ENCODE results near the gene SFMBT2.

Gene SFMBT2

DNA sequence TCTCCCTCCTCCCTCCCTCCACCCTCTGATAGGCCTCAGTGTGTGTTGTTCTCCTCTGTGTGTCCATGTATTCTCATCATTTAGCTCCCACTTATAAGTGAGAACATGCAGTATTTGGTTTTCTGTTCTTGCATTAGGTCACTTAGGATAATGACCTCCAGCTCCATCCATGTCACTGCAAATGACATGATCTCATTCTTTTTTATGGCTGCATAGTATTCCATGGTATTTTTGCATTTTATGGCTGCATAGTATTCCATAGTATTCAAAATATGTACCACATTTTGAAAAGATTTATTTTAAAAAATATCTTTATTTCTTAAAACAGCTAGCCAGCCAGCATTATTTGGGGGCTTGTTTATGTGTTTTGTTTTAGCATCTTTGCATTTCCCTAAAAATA, 275.6 kb downstream of the SFMBT2 start:
- TF ChIP-seq, protein P1, sequence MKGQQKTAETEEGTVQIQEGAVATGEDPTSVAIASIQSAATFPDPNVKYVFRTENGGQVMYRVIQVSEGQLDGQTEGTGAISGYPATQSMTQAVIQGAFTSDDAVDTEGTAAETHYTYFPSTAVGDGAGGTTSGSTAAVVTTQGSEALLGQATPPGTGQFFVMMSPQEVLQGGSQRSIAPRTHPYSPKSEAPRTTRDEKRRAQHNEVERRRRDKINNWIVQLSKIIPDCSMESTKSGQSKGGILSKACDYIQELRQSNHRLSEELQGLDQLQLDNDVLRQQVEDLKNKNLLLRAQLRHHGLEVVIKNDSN (IDR thresholded peaks at IDR 0.05) = no peak
- TF ChIP-seq ZBTB7A (IDR thresholded peaks at IDR 0.05; ENCODE audit: low read depth) (no peak), RAD21 (IDR thresholded peaks at IDR 0.05; ENCODE audit: low read depth) (no peak), CREB1 (IDR thresholded peaks at IDR 0.05; ENCODE audit: low read depth) (no peak), NFIC (IDR thresholded peaks at IDR 0.05) (no peak), EGR1 (IDR thresholded peaks at IDR 0.05) (no peak), TCF12 (IDR thresholded peaks at IDR 0.05; ENCODE audit: low read depth) (no peak)
- TF ChIP-seq, protein P2, sequence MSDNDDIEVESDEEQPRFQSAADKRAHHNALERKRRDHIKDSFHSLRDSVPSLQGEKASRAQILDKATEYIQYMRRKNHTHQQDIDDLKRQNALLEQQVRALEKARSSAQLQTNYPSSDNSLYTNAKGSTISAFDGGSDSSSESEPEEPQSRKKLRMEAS (IDR thresholded peaks at IDR 0.05) = no peak

GRCh38 chr10:7134448-7134847, 276.4 kb downstream of the SFMBT2 start:
- TF ChIP-seq CREB1 (IDR thresholded peaks at IDR 0.05; ENCODE audit: low read depth) = no peak
- no peak for TF ChIP-seq FOXM1 (IDR thresholded peaks at IDR 0.05; ENCODE audit: borderline replicate concordance, low read depth)
- TF ChIP-seq EP300 (IDR thresholded peaks at IDR 0.05; ENCODE audit: borderline replicate concordance) = no peak
- TF ChIP-seq YY1 (IDR thresholded peaks at IDR 0.05; ENCODE audit: low read depth) = no peak
- TF ChIP-seq NFIC (IDR thresholded peaks at IDR 0.05) = no peak

GRCh38 chr10:7133958-7134357, 276.9 kb downstream of the SFMBT2 start:
- no peak for TF ChIP-seq EGR1 (IDR thresholded peaks at IDR 0.05)
- TF ChIP-seq ZBTB7A (IDR thresholded peaks at IDR 0.05; ENCODE audit: low read depth) = no peak
- no peak for TF ChIP-seq CEBPB (IDR thresholded peaks at IDR 0.05)
- TF ChIP-seq FOXM1 (IDR thresholded peaks at IDR 0.05; ENCODE audit: borderline replicate concordance, low read depth) = no peak
- TF ChIP-seq YY1 (IDR thresholded peaks at IDR 0.05; ENCODE audit: low read depth) = no peak

- TF ChIP-seq TAF1 (IDR thresholded peaks at IDR 0.05; ENCODE audit: low read depth) (no peak), CEBPB (IDR thresholded peaks at IDR 0.05) (no peak), EGR1 (IDR thresholded peaks at IDR 0.05) (no peak), CREB1 (IDR thresholded peaks at IDR 0.05; ENCODE audit: low read depth) (no peak), FOXM1 (IDR thresholded peaks at IDR 0.05; ENCODE audit: borderline replicate concordance, low read depth) (no peak), NFIC (IDR thresholded peaks at IDR 0.05) (no peak), EP300 (IDR thresholded peaks at IDR 0.05; ENCODE audit: borderline replicate concordance) (no peak), YY1 (IDR thresholded peaks at IDR 0.05; ENCODE audit: low read depth) (no peak), TEAD4 (IDR thresholded peaks at IDR 0.05) (no peak), TCF12 (IDR thresholded peaks at IDR 0.05; ENCODE audit: low read depth) (no peak), ZBTB7A (IDR thresholded peaks at IDR 0.05; ENCODE audit: low read depth) (no peak), RAD21 (IDR thresholded peaks at IDR 0.05; ENCODE audit: low read depth) (no peak), REST (IDR thresholded peaks at IDR 0.05; ENCODE audit: low read depth) (no peak)
- TF ChIP-seq, protein P1 (IDR thresholded peaks at IDR 0.05) = no peak
- TF ChIP-seq, protein P2 (IDR thresholded peaks at IDR 0.05) = no peak
Observed at GRCh38 chr10:7133278-7133677, 277.6 kb downstream of the SFMBT2 start.

DNA sequence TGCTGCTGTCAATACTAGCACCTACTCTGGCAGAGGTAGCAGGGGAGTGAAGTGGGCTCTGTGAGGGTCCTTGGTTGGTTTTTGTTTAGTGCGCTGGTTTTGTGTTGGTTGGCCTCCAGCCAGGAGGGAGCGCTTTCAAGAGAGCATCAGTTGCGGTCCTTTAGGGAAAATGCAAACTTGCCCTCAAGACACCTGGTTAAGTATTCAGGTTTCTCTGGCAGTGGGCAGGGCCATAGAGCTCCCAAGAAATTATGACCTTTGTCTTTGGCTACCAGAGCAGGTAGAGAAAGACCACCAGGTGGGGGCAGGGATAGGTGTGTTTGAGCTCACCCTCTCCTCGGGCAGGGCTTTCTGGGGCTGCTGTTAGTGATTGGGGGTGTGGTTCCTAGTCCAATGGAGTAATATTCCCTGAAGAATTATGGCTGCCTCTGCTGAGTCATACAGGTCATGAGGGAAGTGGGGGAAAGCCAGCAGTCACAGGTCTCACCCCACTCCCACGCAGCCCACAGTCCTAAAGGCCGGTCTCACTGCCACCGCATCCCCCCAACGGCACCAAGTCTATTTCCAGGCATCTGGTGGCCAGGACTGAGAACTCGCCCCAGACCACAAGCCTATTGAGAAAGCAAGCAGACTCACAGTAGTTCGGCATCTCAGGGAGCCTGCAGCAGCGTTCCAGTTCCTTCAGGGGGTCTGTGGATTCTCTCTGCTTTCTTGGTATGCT, 280.5 kb downstream of the SFMBT2 start:
- TF ChIP-seq EP300 (IDR thresholded peaks at IDR 0.05; ENCODE audit: borderline replicate concordance) (no peak), TEAD4 (IDR thresholded peaks at IDR 0.05) (no peak), ZBTB7A (IDR thresholded peaks at IDR 0.05; ENCODE audit: low read depth) (no peak), EGR1 (IDR thresholded peaks at IDR 0.05) (no peak), TAF1 (IDR thresholded peaks at IDR 0.05; ENCODE audit: low read depth) (no peak), CEBPB (IDR thresholded peaks at IDR 0.05) (no peak), CREB1 (IDR thresholded peaks at IDR 0.05; ENCODE audit: low read depth) (no peak), YY1 (IDR thresholded peaks at IDR 0.05; ENCODE audit: low read depth) (no peak), TCF12 (IDR thresholded peaks at IDR 0.05; ENCODE audit: low read depth) (no peak), REST (IDR thresholded peaks at IDR 0.05; ENCODE audit: low read depth) (no peak), NFIC (IDR thresholded peaks at IDR 0.05) (no peak), RAD21 (IDR thresholded peaks at IDR 0.05; ENCODE audit: low read depth) (no peak), FOXM1 (IDR thresholded peaks at IDR 0.05; ENCODE audit: borderline replicate concordance, low read depth) (no peak)
- TF ChIP-seq, protein P2 (IDR thresholded peaks at IDR 0.05) = no peak
- TF ChIP-seq, protein P1 (IDR thresholded peaks at IDR 0.05) = no peak

Measured in Ishikawa (cell line).